ENCODE measurements around the gene SF3A2. TPM values are rescaled to one million over a fixed set of nuclear protein-coding genes. Genes with fewer than 3 reads are reported as not detected.
A peak's percentile ranks its signal among the peaks of the same experiment; 100 is the strongest.

Gene SF3A2
- total RNA-seq, 1 donor from 2014 or later = 28.7 TPM

GRCh38 chr19:2230807-2231533, 5.7 kb upstream of the SF3A2 start:
- H3K9me3 ChIP-seq (replicated peaks) = no peaks in the 10 kb centered on the region
- DNase-seq = no peak
- H3K27me3 ChIP-seq (ENCODE audit: low read depth) = no peaks in the 10 kb centered on the region
- peaks cover 45% of the 10 kb centered on the region for H3K4me1 ChIP-seq
- intact Hi-C loops (cut with micrococcal nuclease) = no loop called here
- peaks cover 59% of the 10 kb centered on the region for H3K36me3 ChIP-seq
- H3K27ac ChIP-seq (replicated peaks) = peak overlapping the region; percentile 40
- no peak overlapping the region for H3K4me3 ChIP-seq
- no peak for TF ChIP-seq CTCF (IDR thresholded peaks at IDR 0.05; ENCODE audit: borderline replicate concordance)

GRCh38 chr19:2231621-2232221, 4.9 kb upstream of the SF3A2 start:
- TF ChIP-seq CTCF (IDR thresholded peaks at IDR 0.05; ENCODE audit: borderline replicate concordance) = no peak
- H3K4me3 ChIP-seq = no peak overlapping the region
- DNase-seq = no peak
- peaks cover 52% of the 10 kb centered on the region for H3K36me3 ChIP-seq
- intact Hi-C loops (cut with micrococcal nuclease) = no loop called here
- no peaks in the 10 kb centered on the region for H3K27me3 ChIP-seq (ENCODE audit: low read depth)
- peak overlapping the region; percentile 40 for H3K27ac ChIP-seq (replicated peaks)
- H3K4me1 ChIP-seq = peaks cover 47% of the 10 kb centered on the region
- H3K9me3 ChIP-seq (replicated peaks) = no peaks in the 10 kb centered on the region

GRCh38 chr19:2232286-2233151, 4.1 kb upstream of the SF3A2 start:
- no peak for DNase-seq
- intact Hi-C loops (cut with micrococcal nuclease) = no loop called here
- Histone ChIP-seq H3K36me3 (peaks cover 44% of the 10 kb centered on the region), H3K4me1 (peaks cover 55% of the 10 kb centered on the region), H3K27ac (replicated peaks) (no peak overlapping the region), H3K27me3 (ENCODE audit: low read depth) (no peaks in the 10 kb centered on the region), H3K4me3 (no peak overlapping the region), H3K9me3 (replicated peaks) (no peaks in the 10 kb centered on the region)
- no peak for TF ChIP-seq CTCF (IDR thresholded peaks at IDR 0.05; ENCODE audit: borderline replicate concordance)

GRCh38 chr19:2233601-2234280, 2.9 kb upstream of the SF3A2 start:
- DNase-seq = no peak
- Histone ChIP-seq H3K36me3 (peaks cover 34% of the 10 kb centered on the region), H3K27me3 (ENCODE audit: low read depth) (no peaks in the 10 kb centered on the region), H3K9me3 (replicated peaks) (no peaks in the 10 kb centered on the region), H3K4me3 (no peak overlapping the region), H3K4me1 (peaks cover 68% of the 10 kb centered on the region), H3K27ac (replicated peaks) (no peak overlapping the region)
- TF ChIP-seq CTCF (IDR thresholded peaks at IDR 0.05; ENCODE audit: borderline replicate concordance) = no peak
- intact Hi-C loops (cut with micrococcal nuclease) = no loop called here

- peak overlapping the region; percentile 100 for H3K27ac ChIP-seq (replicated peaks)
These were observed 1.6 kb upstream of the SF3A2 start for GRCh38 chr19:2234996-2235380.

More at GRCh38 chr19:2234996-2235380, 1.6 kb upstream of the SF3A2 start:
- intact Hi-C loops (cut with micrococcal nuclease) = no loop called here
- H3K36me3 ChIP-seq = peaks cover 22% of the 10 kb centered on the region
- H3K4me3 ChIP-seq = peak overlapping the region; percentile 98
- no peak for DNase-seq
- peaks cover 80% of the 10 kb centered on the region for H3K4me1 ChIP-seq
- no peaks in the 10 kb centered on the region for H3K27me3 ChIP-seq (ENCODE audit: low read depth)
- no peak for TF ChIP-seq CTCF (IDR thresholded peaks at IDR 0.05; ENCODE audit: borderline replicate concordance)
- no peaks in the 10 kb centered on the region for H3K9me3 ChIP-seq (replicated peaks)

Measured in left ventricle myocardium inferior (tissue), 1 donor.